Loucy (cell line): Measurements from ENCODE around the gene SLC22A23.
"Not testable (repeated sequence)": the region's sequence is repeated elsewhere in the genome, so short reads cannot be mapped to it uniquely, and the experiment has no call there.

Experiments
- H2AFZ ChIP-seq: fragments of 200-600 bp; sonication (generic); 2 replicates; pipeline ENCODE4 v1.6.0; 2016; ENCODE audit warnings: antibody characterized with exemption, mild to moderate bottlenecking, low read length, moderate library complexity
- H3F3A ChIP-seq: fragments of 200-600 bp; 2 replicates; pipeline ENCODE4 v1.6.0; 2016; ENCODE audit warnings: antibody characterized with exemption, low read depth, mild to moderate bottlenecking
- H3K27me3 ChIP-seq: fragments of 200-600 bp; sonication (generic); 2 replicates; pipeline ENCODE4 v1.6.1; 2014; ENCODE audit warnings: low read length, mild to moderate bottlenecking; ENCODE audit not compliant: insufficient read depth, poor library complexity, severe bottlenecking
- H3K36me3 ChIP-seq: fragments of 200-600 bp; sonication (generic); 2 replicates; pipeline ENCODE4 v1.6.1; 2016; ENCODE audit warnings: low read length; ENCODE audit not compliant: insufficient read depth
- H3K4me1 ChIP-seq: fragments of 200-600 bp; sonication (generic); 2 replicates; pipeline ENCODE4 v1.5.1; 2014; ENCODE audit warnings: low read length, mild to moderate bottlenecking; ENCODE audit not compliant: insufficient read depth, poor library complexity, severe bottlenecking
- H3K4me2 ChIP-seq: fragments of 200-600 bp; sonication (generic); 2 replicates; pipeline ENCODE4 v1.6.0; 2014; ENCODE audit warnings: antibody characterized with exemption, low read length, low read depth, mild to moderate bottlenecking; ENCODE audit not compliant: poor library complexity, severe bottlenecking
- H3K4me3 ChIP-seq: fragments of 200-600 bp; sonication (generic); 2 replicates; pipeline ENCODE4 v1.5.1; 2014; ENCODE audit warnings: low read length, mild to moderate bottlenecking, mixed read lengths; ENCODE audit not compliant: poor library complexity, severe bottlenecking
- H3K79me2 ChIP-seq: fragments of 200-600 bp; sonication (generic); 2 replicates; pipeline ENCODE4 v1.6.1; 2014; ENCODE audit warnings: low read length; ENCODE audit not compliant: insufficient read depth
- H3K9ac ChIP-seq: fragments of 200-600 bp; sonication (generic); 2 replicates; pipeline ENCODE4 v1.6.0; 2014; ENCODE audit warnings: mild to moderate bottlenecking, low read depth, low read length, moderate library complexity; ENCODE audit not compliant: poor library complexity, severe bottlenecking
- H3K9me2 ChIP-seq: fragments of 200-600 bp; sonication (generic); replicated peaks from 2 replicates; pipeline ENCODE4 v1.6.1; 2016; ENCODE audit warnings: low read depth, low read length, mixed read lengths
- H3K9me3 ChIP-seq: fragments of 200-600 bp; sonication (generic); 2 replicates; pipeline ENCODE4 v1.6.1; 2014; ENCODE audit warnings: mild to moderate bottlenecking, antibody characterized with exemption, low read length, low read depth; ENCODE audit not compliant: insufficient read depth
- H4K20me1 ChIP-seq: fragments of 200-600 bp; sonication (generic); 2 replicates; pipeline ENCODE4 v1.6.0; 2014; ENCODE audit warnings: antibody characterized with exemption, low read length, mild to moderate bottlenecking; ENCODE audit not compliant: insufficient read depth, poor library complexity, severe bottlenecking
- EZH2phosphoT487 ChIP-seq: fragments of 200-600 bp; IDR thresholded peaks from 2 replicates; pipeline ENCODE4 v1.6.1; 2018; ENCODE audit warnings: antibody characterized with exemption, mild to moderate bottlenecking, moderate library complexity, borderline replicate concordance
- TF ChIP-seq, protein P1 (sequence below): fragments of 200-600 bp; sonication (generic); conservative IDR thresholded peaks from 2 replicates; pipeline ENCODE4 v1.5.1; 2014; ENCODE audit warnings: mild to moderate bottlenecking, antibody characterized with exemption, low read length

SLC22A23 gene

GRCh38 chr6:3249821-3250220 is 207.0 kb downstream of the SLC22A23 start:
- no peaks in the 10 kb centered on the region for H3K9me3 ChIP-seq
- H3K4me3 ChIP-seq = no peak overlapping the region
- H3K4me1 ChIP-seq = no peaks in the 10 kb centered on the region
- H3K27me3 ChIP-seq = no peaks in the 10 kb centered on the region
- TF ChIP-seq EZH2phosphoT487 = no peak
- TF ChIP-seq, protein P1, sequence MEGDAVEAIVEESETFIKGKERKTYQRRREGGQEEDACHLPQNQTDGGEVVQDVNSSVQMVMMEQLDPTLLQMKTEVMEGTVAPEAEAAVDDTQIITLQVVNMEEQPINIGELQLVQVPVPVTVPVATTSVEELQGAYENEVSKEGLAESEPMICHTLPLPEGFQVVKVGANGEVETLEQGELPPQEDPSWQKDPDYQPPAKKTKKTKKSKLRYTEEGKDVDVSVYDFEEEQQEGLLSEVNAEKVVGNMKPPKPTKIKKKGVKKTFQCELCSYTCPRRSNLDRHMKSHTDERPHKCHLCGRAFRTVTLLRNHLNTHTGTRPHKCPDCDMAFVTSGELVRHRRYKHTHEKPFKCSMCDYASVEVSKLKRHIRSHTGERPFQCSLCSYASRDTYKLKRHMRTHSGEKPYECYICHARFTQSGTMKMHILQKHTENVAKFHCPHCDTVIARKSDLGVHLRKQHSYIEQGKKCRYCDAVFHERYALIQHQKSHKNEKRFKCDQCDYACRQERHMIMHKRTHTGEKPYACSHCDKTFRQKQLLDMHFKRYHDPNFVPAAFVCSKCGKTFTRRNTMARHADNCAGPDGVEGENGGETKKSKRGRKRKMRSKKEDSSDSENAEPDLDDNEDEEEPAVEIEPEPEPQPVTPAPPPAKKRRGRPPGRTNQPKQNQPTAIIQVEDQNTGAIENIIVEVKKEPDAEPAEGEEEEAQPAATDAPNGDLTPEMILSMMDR = no peak
- H3F3A ChIP-seq = no peaks in the 10 kb centered on the region
- no peaks in the 10 kb centered on the region for H3K79me2 ChIP-seq
- no peak overlapping the region for H2AFZ ChIP-seq
- H3K9ac ChIP-seq = no peak overlapping the region
- H3K36me3 ChIP-seq = no peaks in the 10 kb centered on the region
- H4K20me1 ChIP-seq = no peaks in the 10 kb centered on the region
- H3K9me2 ChIP-seq = no peaks in the 10 kb centered on the region
- H3K4me2 ChIP-seq = no peak overlapping the region

- Histone ChIP-seq H3K9ac (no peak overlapping the region), H3F3A (no peaks in the 10 kb centered on the region)
Measured at GRCh38 chr6:3247255-3248146, 209.3 kb downstream of the SLC22A23 start.

DNA sequence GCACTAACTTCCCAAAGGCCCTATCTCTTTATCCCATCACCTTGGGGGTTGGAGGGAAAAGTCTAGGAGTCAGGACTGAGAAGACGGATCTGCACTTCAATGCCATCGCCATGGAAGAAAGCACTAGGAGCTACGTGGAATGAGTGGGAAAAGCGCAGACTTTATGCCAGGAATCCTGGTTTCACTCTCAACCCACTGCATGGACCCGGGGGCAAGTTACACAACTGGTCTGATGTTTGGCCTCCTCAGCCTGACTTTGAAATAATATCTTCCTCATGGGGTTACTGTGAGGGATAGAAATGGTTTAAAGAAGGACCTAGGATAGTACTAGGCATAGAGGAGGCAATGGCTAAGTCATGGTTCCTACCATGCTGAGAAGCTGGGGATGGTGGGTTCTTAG is 211.6 kb downstream of the SLC22A23 start:
- Histone ChIP-seq H4K20me1 (no peaks in the 10 kb centered on the region), H3K4me3 (no peak overlapping the region), H3K36me3 (no peaks in the 10 kb centered on the region), H3K9me3 (no peaks in the 10 kb centered on the region), H3K9me2 (no peaks in the 10 kb centered on the region), H3K4me1 (no peaks in the 10 kb centered on the region), H3K79me2 (no peaks in the 10 kb centered on the region), H2AFZ (no peak overlapping the region), H3K4me2 (no peak overlapping the region), H3K9ac (no peak overlapping the region), H3F3A (no peaks in the 10 kb centered on the region), H3K27me3 (no peaks in the 10 kb centered on the region)
- no peak for TF ChIP-seq EZH2phosphoT487

More at GRCh38 chr6:3247255-3248146, 209.3 kb downstream of the SLC22A23 start:
- Histone ChIP-seq H3K27me3 (no peaks in the 10 kb centered on the region), H3K9me2 (no peaks in the 10 kb centered on the region), H4K20me1 (no peaks in the 10 kb centered on the region), H2AFZ (no peak overlapping the region), H3K9me3 (no peaks in the 10 kb centered on the region), H3K36me3 (no peaks in the 10 kb centered on the region), H3K4me1 (no peaks in the 10 kb centered on the region), H3K4me2 (no peak overlapping the region), H3K4me3 (no peak overlapping the region), H3K79me2 (no peaks in the 10 kb centered on the region)
- TF ChIP-seq, protein P1 = no peak
- no peak for TF ChIP-seq EZH2phosphoT487

GRCh38 chr6:3244832-3245161 is 212.1 kb downstream of the SLC22A23 start:
- H3K9ac ChIP-seq, H3K79me2 ChIP-seq, H4K20me1 ChIP-seq, H3K36me3 ChIP-seq, H3K27me3 ChIP-seq, H3K4me2 ChIP-seq, H3K9me3 ChIP-seq, H3F3A ChIP-seq, H3K4me3 ChIP-seq, H3K9me2 ChIP-seq, H3K4me1 ChIP-seq, H2AFZ ChIP-seq: not testable (repeated sequence)
